Renal cortical epithelial cell (primary cell): Measurements from ENCODE around the gene TMPRSS3. TPM values are rescaled to one million over a fixed set of nuclear protein-coding genes. Genes with fewer than 3 reads are reported as not detected.
"Not testable (repeated sequence)": the region's sequence is repeated elsewhere in the genome, so short reads cannot be mapped to it uniquely, and the experiment has no call there.

ENCODE experiments used
- DNase-seq: peaks from one replicate; pipeline ENCODE4 v3.0.0-alpha.2; 2011; ENCODE audit warnings: low read depth
- total RNA-seq: library from RNA; depleted of rRNA; stranded (reverse); fragments of >200 nt; gene quantifications from 2 replicates; pipeline ENCODE4 v1.2.3, GENCODE V29; 2014

TMPRSS3 gene
- total RNA-seq, 1 donor from 2014 or later = 0.75 TPM

- DNase-seq = no peak
Measured at GRCh38 chr21:42427809-42428419, 32.1 kb upstream of the TMPRSS3 start.

DNA sequence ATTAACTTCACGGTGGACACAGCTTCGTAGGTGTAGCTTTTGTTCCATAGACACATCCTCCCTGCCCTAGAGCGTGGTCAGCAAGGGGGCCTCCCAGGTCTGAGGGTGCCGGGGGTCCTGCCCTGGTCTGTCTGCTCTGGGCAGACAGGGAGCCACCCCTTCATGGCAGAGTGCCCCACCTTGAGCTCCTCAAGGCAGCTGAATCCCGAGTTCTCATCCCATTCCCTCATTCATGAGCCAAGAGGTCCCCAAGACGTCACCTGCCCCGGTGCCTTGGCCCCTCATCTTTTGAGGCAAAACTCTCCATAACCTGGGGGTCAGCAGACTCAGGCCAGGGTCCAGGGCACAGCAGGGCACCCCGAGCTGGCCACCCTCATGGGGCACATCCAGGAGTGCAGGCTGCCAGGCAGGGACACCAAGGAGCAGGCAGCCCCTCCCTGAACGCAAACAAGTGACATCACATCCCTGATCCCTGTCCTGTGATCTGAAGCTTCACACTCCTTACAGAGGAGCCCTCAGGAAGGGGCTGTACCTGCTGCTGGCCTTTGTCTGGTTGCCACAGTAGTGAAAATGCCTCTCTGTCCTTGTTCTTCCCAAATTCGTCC, 31.1 kb upstream of the TMPRSS3 start:
- DNase-seq = no peak

- no peak for DNase-seq
Measured at GRCh38 chr21:42426424-42426823, 30.6 kb upstream of the TMPRSS3 start.

DNA sequence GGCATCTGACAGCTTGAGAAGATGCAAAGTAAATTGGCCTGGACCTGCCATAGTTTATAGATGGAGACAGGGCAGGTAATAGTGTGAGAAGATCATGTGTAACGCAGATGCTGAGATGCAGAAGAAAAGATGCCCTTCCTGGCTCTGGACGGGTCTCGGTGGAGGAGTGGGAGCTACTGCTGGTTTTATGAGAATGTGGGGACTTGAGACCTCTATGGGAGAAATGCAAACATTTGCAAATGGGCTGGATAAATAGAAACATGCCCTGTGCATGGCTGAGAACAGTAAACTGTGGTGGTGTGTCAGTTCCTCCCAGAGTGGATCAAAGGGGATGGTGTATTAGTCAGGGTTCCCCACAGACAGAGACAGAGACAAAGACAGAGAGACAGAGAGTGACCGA, 29.7 kb upstream of the TMPRSS3 start:
- DNase-seq = no peak

DNA sequence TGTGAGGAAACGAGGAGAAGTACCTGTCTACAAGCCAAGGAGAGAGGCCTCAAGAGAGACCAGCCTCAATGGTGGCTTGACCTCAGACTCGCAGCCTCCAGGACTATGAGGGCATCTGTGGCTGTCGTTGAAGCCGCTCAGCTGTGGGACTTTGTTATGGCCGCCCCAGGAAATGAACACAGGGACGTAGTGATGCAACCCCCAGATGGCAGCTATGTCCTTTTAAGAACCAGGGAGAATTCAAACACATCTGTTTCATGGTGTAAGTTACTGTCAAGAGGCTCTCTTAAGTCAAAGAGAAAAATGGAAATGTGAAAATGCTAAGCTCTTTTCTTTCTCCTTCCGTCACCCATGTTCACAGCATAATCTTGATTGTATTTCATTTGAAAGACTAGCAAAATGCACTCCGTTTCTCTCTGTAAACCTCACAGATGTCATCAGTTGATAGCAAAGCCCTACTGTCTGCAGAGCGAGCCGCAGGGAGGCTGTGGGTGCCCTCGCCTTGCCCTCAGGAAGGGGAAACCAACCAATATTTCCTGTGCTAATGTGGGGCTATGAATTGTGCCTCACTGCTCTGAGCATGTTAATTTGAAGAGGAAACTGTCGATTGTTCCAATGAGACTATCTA, 29.2 kb upstream of the TMPRSS3 start:
- no peak for DNase-seq

GRCh38 chr21:42423685-42424084, 27.8 kb upstream of the TMPRSS3 start:
- no peak for DNase-seq

GRCh38 chr21:42423197-42423675, 27.4 kb upstream of the TMPRSS3 start:
- no peak for DNase-seq

DNA sequence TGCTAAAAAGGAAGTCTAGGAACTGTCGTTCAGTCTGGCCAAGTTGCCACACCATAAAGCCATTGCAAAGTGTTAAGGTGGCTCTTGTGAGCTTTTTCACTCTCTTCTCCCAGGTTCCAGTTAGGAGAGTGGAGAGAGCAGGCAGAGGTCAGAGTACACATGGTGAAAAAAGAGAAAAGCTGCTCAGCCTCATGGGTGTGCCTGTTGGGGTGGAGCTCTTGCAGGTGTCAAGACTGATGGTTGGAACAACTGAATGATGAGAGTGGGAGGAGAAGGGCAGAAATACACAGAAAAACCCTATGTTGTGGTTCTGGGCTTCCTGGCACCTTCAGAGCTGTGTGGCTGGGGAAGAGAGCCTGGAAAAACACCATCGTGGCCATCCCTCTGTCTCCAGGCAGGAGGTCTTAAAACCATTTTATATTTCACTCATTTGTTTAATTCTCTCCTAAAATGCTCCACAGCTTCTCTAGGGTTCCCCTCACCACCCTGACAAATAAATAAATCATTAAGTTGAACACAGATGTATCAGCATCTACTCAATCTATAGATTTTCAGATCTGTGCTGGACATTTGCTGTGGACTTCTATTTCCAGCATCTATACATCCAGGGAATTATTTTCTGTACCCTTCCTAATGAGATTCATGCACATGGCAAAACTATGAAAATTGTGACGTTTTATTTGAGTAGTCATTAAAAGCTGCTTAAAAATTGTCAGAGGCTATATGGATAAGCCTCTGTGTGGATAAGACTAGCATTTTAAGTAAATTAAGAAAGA, 25.4 kb upstream of the TMPRSS3 start:
- no peak for DNase-seq

GRCh38 chr21:42419845-42420244, 24.0 kb upstream of the TMPRSS3 start:
- DNase-seq = no peak

DNA sequence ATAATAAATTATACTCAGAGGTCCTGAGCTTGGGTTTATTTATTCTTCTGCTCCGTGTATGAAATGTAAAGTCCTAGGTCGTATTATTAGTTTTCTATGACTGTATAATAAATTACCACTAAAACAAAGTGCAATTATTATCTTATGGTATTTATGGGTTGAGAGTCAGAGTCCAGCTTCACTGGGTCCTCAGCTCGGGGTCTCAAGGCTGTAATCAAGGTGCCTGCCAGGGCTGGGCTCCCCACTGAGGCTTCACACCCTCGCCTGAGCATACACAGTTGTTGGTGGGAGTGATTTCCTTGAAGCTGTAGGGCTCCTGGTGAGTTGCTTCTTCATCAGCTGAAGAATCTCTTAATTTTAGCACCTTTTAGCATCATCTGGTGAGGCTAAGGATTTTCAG, 23.0 kb upstream of the TMPRSS3 start:
- DNase-seq = no peak

DNA sequence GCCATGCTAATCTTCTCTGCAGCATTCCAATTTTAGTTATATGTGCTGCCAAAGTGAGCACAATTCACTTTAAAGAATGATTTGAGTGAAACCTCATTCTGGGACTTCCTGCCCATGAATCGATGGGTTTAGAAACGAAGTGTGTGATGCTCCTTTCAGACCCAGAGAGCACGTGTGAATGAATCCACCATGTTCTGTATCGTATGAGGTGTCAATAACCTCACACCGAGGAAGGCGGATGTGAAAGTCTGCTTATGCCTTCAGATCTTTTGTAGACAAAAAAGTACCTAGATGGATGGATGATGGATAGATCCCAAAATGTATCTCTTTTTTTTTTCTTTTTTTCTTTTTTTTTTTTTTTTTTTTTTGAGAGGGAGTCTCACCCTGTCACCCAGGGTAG, 21.7 kb upstream of the TMPRSS3 start:
- no peak for DNase-seq

DNA sequence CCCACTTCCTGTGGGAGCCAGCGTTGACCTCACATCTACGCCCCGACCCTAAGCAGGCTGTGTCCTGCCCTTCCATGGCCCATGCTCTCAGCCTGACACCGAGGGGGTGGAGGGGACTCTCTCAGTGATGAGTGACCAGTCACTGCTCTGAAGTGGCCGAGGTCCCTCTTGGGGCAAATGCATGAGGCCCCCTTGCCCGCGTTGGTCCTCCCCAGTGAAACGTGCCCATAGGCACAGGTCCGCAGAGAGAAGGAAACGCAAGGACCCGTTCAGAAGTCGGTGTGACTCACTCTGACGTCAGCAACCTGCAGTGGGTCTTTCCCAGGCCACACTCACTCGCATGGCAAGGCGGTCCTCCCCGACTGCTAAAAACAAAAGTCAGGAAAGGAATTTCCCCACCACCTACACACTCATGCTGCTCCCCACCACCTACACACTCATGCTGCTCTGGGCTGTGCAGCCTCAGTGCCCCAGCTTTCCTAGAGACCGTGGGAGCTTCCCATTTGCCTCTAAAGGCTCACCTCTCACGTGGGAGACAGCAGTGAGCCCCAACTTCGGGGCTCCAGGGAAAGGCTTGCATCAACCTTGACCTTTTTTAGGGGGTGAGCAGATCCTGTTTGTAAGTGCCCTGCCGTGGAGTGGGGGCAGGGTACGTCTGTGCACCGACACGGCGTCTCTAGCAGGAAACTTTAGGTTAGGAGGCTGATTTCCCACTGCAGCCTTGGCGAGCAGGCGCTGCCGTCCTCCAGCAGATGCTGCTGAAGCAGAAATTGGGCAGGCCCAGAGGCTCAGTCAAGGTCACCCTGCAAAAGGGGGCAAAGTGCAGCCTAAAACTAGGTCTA, 19.3 kb upstream of the TMPRSS3 start:
- DNase-seq = peak; percentile 86

GRCh38 chr21:42414553-42414927, 18.7 kb upstream of the TMPRSS3 start:
- no peak for DNase-seq

GRCh38 chr21:42414066-42414465, 18.2 kb upstream of the TMPRSS3 start:
- no peak for DNase-seq

DNA sequence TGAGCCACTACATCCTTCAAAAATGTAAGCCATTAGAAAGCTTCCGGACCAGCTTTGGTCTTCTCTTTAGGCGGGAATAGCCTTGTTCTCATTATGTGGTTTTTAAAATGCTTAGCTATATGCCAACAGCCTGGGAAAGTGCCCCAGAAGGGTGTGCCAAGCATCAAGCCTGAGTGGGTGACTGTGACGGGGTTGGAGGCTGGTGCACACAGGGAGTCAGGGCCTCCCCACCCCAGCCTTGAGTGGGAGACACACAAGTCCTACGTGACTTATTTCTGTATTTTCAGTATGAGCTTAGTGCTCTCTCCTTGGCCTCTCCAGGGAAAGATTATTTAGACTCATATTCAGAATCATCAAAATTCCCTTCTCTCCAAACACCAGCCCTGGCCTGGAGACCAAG, 17.6 kb upstream of the TMPRSS3 start:
- DNase-seq = no peak

DNA sequence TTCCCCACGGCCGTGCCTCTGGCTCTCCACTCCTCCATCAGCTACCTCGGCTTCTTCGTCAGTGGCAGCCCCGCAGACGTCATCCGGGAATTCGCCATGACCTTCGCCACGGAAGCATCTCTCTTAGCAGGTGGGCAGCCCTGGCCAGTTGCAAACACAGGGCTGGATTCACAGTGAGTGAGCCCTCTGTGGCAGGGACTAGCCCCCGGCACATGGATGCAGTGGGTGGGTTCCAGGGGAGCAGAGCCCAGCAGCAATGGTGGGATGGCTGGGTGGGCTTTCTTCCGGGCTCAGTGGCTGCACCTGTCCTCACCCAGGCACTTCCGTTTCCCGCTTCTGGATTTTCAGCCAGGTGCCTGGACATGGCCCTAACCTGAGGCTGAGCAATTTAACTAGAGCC, 17.2 kb upstream of the TMPRSS3 start:
- no peak for DNase-seq

DNA sequence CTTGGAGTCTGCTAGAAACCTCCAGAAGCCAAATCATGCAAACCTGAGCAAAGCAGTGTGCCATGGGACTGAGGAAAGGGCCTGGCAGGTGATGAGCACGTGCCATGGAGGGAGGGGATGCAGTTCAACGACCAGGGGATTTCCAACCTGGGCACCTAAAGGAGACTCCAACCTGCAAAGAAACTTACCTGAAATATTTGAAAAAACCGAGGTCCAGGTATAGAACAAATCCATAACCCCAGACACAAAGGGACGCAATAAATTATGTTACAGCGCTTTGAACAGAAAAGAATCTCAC, 16.7 kb upstream of the TMPRSS3 start:
- no peak for DNase-seq

DNA sequence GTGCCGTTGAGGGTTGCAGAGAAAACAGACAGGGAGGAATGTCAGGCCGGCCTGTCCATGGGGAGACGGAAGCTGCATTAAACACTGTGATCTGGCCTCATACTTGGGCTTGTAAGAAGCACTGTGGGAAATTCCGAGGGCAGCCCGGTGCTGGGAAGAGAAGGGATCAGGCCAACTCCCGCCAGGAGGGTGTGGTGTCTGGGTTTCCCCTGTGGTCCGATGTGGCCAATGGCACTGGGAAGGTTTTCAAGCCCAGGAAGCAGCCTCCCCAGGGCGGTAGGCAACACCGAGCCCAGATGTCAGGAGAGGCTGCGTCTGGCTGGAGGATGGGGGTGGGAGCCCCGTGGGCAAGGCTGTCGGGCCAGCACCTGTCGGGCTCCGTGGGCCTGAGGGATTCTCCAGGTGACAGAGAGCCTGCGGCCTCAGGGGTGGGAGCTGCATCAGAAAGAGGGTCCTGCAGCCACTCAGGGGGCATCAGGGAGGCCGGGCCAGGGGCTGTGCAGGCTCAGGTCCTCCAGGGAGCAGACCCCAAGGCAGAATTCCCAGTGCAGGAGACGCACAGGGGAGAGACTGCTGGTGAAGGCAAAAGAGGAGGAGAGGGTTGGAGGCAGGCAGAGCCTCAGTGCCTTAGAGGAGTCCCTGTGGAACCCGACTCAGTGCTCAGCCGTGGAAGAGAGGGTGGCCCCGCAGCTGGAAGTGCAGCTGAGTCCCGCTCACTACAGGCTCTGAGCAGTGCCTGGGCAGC, 16.2 kb upstream of the TMPRSS3 start:
- no peak for DNase-seq

DNA sequence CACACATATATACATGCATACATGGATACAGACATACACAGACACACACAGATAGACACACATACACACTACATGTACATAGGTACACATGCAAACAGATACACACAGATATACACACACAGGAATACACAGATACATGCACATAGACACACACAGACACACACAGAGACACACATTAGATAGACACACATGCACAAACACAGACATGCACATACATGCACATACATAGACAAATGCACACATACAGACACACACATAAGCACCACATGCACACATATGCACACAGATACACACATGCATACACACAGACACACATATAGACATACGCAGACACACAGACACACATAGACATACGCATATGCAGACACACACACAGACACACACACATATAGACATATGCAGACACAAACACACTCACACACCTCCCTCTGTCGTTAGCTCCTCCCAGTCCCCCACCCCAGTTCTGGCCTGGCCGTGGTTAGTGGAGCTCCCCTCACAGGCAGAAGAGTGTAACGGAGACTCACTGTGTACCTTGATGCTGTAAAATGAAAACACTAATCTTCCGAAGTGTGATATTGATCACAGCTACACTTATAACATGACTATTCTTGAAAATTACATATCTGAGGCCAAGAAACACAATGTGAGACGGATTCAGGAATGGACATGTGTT, 15.5 kb upstream of the TMPRSS3 start:
- DNase-seq = no peak

DNA sequence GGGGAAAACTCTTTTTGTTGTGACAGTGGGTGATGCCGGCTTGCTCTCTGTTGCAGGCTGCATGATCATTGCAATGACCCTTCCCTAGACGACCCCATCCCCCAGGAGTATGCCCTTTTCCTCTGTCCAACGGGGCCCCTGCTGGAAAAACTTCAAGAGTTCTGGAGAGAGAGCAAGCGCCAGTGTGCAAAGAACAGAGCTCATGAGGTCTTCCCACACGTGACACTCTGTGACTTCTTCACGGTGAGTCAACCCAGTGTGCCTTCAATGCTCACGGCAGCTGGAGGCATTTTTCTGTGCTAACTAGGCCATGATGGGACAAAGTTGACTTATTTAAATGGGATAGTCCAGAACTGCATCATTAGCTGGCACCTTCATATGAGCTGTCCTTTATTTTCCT, 13.5 kb upstream of the TMPRSS3 start:
- no peak for DNase-seq

- DNase-seq = not testable (repeated sequence)
Measured at GRCh38 chr21:42408718-42409117, 12.9 kb upstream of the TMPRSS3 start.
